Omental fat pad (tissue), 4 donors: Measurements from ENCODE around the gene BLMH. TPM values are rescaled to one million over a fixed set of nuclear protein-coding genes. Genes with fewer than 3 reads are reported as not detected.
"Not testable (repeated sequence)": the region's sequence is repeated elsewhere in the genome, so short reads cannot be mapped to it uniquely, and the experiment has no call there.

Experiments
- ATAC-seq: fragments of 150-250 bp; one replicate; pipeline ENCODE4 v1.9.1; 2016; ENCODE audit warnings: mild to moderate bottlenecking, moderate library complexity; ENCODE audit not compliant: low FRiP score
- DNase-seq: peaks from one replicate; pipeline ENCODE4 v3.0.0-alpha.2; 2019; ENCODE audit warnings: low spot score
- total RNA-seq, 4 donors: library from RNA; depleted of rRNA; stranded (reverse); fragments of >200 nt; gene quantifications; one replicate each; pipeline ENCODE4 v1.1.0, GENCODE V29; 2016
- TF ChIP-seq, protein P1 (sequence below), 3 donors: fragments of 450-650 bp; IDR thresholded peaks; one replicate each; pipeline ENCODE4 v1.5.1; 2016 to 2017; ENCODE audit warnings: antibody characterized with exemption in 3 of 3, mild to moderate bottlenecking in 3 of 3, moderate library complexity in 2 of 3

The BLMH gene
- total RNA-seq, 4 donors from 2014 or later = 19.1 to 33.9 (median 28.3) TPM

DNA sequence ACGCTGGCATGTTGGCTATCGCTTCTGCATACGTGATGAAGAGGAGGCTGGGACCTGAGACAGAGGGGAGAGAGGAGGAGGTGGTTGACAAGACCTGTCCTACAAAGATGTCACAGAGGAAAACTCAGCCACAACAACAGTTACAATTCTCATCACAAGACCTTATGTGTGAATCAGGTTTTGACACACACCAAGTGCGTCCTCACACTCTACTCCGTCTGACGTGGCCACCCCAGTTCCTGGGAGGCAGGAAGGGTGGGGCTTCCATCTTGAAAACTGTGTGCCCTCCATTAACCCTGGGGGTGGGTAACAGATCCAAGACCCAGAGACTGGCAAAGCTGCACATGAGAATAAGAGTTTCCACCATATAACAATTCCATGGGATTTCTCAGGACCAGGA lies 80.4 kb downstream of the BLMH start:
- DNase-seq = no peak
- no peak for ATAC-seq
- TF ChIP-seq, protein P1, sequence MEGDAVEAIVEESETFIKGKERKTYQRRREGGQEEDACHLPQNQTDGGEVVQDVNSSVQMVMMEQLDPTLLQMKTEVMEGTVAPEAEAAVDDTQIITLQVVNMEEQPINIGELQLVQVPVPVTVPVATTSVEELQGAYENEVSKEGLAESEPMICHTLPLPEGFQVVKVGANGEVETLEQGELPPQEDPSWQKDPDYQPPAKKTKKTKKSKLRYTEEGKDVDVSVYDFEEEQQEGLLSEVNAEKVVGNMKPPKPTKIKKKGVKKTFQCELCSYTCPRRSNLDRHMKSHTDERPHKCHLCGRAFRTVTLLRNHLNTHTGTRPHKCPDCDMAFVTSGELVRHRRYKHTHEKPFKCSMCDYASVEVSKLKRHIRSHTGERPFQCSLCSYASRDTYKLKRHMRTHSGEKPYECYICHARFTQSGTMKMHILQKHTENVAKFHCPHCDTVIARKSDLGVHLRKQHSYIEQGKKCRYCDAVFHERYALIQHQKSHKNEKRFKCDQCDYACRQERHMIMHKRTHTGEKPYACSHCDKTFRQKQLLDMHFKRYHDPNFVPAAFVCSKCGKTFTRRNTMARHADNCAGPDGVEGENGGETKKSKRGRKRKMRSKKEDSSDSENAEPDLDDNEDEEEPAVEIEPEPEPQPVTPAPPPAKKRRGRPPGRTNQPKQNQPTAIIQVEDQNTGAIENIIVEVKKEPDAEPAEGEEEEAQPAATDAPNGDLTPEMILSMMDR (IDR thresholded peaks at IDR 0.05) = no peak

DNA sequence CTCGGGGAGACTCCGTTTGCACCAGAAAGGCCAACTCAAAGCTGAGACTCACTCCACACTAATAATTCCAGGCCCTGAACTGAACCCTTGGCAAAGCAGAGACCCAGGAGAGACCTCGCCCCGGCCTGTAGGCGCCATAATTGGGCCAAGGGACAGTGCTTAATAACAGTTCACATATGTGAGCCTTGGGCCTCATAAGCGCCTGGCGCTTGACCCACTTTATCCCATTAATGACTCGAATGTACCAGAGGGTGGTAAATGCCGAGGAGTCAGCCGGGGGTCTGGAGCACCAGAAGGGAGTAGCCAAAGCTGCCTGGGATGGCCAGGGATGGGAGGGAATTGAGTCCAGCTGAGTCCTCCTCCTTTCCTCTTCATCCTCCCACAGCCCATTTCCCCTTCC lies 80.8 kb downstream of the BLMH start:
- no peak for DNase-seq
- TF ChIP-seq, protein P1 (IDR thresholded peaks at IDR 0.05) = no peak
- no peak for ATAC-seq

DNA sequence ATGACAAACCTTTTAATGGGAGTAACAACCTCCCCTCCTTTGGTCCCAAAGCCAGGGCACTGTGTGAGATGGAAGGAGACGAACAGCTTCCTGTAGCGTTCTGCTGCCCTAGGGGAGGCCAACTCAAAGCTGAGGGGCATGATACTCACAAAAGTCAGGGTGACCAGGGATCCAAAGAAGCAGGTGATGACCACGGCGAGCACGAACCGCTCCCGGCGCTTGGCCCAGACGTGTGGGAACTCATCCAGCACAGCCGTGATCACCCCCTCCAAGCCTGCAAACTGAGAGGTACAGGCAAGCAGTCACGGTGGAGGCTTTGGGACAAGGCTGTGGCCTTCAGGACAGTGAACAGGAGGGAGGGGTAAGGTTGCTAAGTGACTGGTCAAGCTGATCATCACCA lies 81.4 kb downstream of the BLMH start:
- TF ChIP-seq, protein P1 (IDR thresholded peaks at IDR 0.05) = no peak
- no peak for DNase-seq
- no peak for ATAC-seq

DNA sequence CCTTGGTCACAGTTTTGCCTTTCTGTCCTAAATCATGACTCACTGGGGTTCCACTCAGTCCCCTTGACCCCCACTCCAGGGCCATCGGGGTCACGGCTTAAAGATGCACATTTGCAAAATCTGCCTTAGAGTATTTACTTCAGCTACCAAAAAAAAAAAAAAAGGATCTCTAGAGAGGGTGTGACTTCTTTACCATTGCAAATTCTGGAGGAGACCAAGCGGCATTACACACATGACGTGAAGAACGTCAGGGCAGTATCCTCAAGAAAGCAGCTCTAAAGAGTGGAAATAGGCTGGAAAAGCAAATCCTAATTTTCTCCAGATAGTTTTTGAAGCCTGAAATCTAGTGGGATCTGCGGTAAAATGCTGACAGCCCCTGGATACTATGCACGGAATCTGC lies 81.8 kb downstream of the BLMH start:
- DNase-seq = no peak
- ATAC-seq = no peak
- TF ChIP-seq, protein P1 (IDR thresholded peaks at IDR 0.05) = no peak

DNA sequence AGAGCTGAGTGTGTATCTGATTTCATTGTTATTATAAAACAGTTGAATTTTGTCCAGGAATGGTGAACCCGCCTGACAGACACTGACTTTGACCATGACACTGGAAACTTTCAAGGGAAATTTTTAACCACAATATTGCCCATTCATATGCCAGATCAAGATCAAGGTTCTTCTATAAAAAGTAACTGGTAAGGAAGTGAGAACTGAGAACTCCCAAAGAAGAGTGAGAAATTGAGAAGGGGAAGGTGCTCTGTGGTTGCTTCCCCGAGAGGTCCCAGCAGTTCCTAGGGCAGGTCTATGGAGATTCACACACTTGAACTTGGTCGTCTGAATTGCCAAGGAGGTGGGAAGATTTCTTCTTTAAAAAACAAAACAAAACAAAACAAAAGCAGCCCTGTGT lies 83.5 kb downstream of the BLMH start:
- TF ChIP-seq, protein P1 (IDR thresholded peaks at IDR 0.05) = no peak
- ATAC-seq = no peak
- no peak for DNase-seq

DNA sequence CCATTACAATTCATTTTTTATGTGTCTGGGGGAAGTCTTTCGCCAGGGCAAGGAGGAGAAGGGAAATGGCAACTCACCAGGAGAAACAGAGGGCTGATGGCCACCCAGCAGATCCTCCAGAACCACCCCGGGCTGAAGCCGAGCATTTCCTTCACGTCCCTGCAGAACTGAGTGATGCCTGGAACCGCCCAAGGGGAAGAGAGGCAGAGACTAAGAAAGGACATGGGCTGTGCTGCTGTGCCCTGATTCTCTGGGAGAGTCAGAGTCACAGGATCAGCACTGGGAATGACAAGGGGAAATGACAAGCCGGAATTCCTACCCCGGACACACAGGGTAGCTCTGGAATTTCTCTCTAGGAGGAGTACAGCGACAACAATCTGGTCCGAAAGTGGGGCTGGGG lies 84.1 kb downstream of the BLMH start:
- ATAC-seq = no peak
- no peak for DNase-seq
- TF ChIP-seq, protein P1 (IDR thresholded peaks at IDR 0.05) = no peak

DNA sequence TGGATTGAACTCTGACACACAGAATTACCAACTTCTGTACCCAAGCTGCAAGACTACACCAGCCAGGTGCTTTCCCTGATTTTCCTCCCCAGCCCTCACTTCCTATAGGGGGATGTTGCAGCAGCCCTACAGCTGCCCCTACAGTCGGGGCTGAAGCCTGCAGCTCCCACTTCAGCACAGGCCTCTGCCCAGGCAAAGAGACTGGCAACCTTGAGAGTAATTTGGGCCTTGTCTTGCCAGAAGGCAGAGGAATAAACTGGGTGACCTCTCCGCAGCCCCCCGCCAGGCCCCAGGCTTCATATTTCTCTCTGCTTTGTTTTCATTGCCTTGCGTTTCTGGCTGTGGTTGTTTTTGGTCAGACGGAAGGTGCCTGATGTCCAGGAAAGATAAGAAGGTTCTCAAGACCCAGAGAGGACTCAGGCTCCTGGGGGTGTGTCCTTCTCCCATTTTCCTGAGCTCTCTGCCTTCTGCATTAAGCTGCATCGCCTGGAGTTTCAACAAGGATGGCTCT lies 88.2 kb downstream of the BLMH start:
- no peak for DNase-seq
- ATAC-seq = no peak
- TF ChIP-seq, protein P1 (IDR thresholded peaks at IDR 0.05) = no peak

DNA sequence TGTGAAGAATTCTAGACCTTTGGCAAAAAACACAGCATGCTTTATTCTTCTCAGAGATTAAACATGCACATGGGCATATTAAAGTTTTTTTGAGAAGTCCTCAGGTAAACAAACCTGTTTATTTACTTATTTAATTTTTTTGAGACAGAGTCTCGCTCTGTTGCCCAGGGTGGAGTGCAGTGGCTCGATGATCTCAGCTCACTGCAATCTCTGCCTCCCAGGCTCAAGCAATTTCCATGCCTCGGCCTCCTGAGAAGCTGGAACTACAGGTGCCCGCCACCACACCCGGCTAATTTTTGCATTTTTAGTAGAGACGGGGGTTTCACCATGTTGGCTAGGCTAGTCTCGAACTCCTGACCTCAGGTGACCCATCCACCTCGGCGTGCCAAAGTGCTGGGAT lies 91.1 kb downstream of the BLMH start:
- not testable (repeated sequence) for DNase-seq, ATAC-seq
